Naive B cell (primary cell): ENCODE measurements around the gene PSME3IP1. TPM values are rescaled to one million over a fixed set of nuclear protein-coding genes. Genes with fewer than 3 reads are reported as not detected.
A peak's percentile ranks its signal among the peaks of the same experiment; 100 is the strongest.

Experiments
- ATAC-seq, 2 donors: fragments of 150-1000 bp; cut with Tn5 transposase; 2 replicates each; pipeline ENCODE4 v1.10.0; 2021; ENCODE audit warnings: low read depth in 2 of 2, mild to moderate bottlenecking in 2 of 2, moderate library complexity in 2 of 2
- DNase-seq: peaks from one replicate; pipeline ENCODE4 v3.0.0; 2022
- H3K27ac Mint-ChIP-seq, 6 donors: one replicate each; pipeline ENCODE4 v1.8.0; 2020 to 2022; ENCODE audit warnings: mild to moderate bottlenecking in 6 of 6, mixed read lengths in 6 of 6, moderate library complexity in 5 of 6, inconsistent platforms in 2 of 6
- H3K27me3 Mint-ChIP-seq, 3 donors: one replicate each; pipeline ENCODE4 v1.8.0; 2021 to 2022; ENCODE audit warnings: mixed read lengths in 3 of 3, mild to moderate bottlenecking in 1 of 3
- H3K36me3 Mint-ChIP-seq, 2 donors: one replicate each; pipeline ENCODE4 v1.8.0; 2020 to 2022; ENCODE audit warnings: mixed read lengths in 2 of 2, inconsistent platforms in 1 of 2, mild to moderate bottlenecking in 1 of 2
- H3K4me1 Mint-ChIP-seq, 3 donors: one replicate each; pipeline ENCODE4 v1.8.0; 2020 to 2022; ENCODE audit warnings: mixed read lengths in 3 of 3, inconsistent platforms in 1 of 3, mild to moderate bottlenecking in 1 of 3, moderate library complexity in 1 of 3
- H3K4me3 Mint-ChIP-seq, 8 donors: one replicate each; pipeline ENCODE4 v1.8.0; 2020 to 2022; ENCODE audit warnings: mild to moderate bottlenecking in 8 of 8, mixed read lengths in 8 of 8, moderate library complexity in 8 of 8, inconsistent platforms in 2 of 8
- H3K9me3 Mint-ChIP-seq, 7 donors: one replicate each; pipeline ENCODE4 v1.8.0; 2020 to 2022; ENCODE audit warnings: mixed read lengths in 7 of 7, mild to moderate bottlenecking in 5 of 7, inconsistent platforms in 2 of 7, moderate library complexity in 1 of 7
- polyA plus RNA-seq, 6 donors: library from polyadenylated mRNA; unstranded; fragments of 300-500 nt; fragmentation: Illumina TruSeq; gene quantifications; one replicate each; pipeline ENCODE4 v1.2.3, GENCODE V29; 2021; ENCODE audit warnings: low read depth in 6 of 6

The PSME3IP1 gene
- polyA plus RNA-seq, 6 donors from 2014 or later: 85.1 to 109 (median 93.6) TPM

DNA sequence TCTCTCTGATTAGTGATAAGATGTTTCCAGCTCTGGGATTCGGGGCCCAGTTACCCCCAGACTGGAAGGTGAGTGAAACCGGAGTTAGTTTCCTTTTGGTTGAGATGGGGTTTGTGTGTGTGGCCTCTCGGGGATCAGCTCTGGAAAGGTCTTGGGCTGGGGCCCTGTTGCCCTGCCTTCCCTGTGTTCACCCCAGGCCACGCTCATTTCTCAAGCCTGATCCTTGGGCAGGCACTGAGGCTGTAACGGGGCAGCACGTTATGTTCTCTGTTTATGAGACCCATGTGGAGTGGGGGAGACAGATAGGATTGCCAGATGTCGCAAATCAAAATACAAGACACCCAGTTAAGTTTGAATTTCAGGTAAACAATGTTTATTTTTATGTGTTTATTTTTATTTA, 58.0 kb downstream of the PSME3IP1 start:
- ATAC-seq (no peak), DNase-seq (no peak)
- H3K4me1 Mint-ChIP-seq: peaks cover 22 to 28% (median 23%) of the 10 kb centered on the region in 3 donors
- H3K36me3 Mint-ChIP-seq: no peaks in the 10 kb centered on the region
- H3K27ac Mint-ChIP-seq: peak overlapping the region in 1 of 6 donors; percentile 66
- no peaks in the 10 kb centered on the region for H3K9me3 Mint-ChIP-seq
- H3K27me3 Mint-ChIP-seq: no peaks in the 10 kb centered on the region
- no peak overlapping the region for H3K4me3 Mint-ChIP-seq

DNA sequence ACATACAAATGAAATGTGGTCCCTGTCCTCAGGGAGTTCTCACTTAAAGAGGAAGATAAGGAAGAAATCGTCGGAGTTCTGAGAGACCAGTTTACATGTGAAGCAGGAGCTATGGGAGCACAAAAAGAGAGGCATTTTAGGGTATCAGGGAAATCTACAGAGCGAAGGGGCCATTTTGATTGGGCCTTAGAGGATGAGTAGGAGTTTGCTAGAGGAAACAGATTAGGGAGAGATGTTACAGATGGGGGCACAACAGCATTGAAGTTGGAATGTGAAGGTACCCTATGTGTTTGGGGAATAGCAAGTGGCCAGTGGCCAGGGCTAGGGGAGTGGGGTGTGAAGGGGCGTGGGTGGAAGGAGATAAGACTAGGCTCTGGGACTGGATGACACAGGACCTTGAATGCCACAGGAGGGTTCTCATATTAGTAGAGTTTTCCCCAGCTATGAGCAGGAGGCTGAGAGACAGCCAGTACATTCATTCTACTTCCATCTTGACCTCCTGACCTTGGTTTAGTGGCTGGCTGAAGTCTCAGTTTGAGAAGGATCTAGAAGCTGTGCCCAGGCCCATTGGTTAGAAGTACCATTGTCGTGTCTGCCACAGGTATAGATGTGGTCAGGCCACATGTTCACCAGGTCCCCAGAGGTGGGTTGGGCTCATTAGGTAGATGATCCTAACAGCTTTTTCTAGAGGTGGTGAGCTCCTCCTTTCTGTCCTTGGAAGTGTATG, 58.6 kb downstream of the PSME3IP1 start:
- Mint-ChIP-seq H3K4me1 (peaks cover 22 to 26% (median 23%) of the 10 kb centered on the region in 3 donors), H3K4me3 (no peak overlapping the region)

DNA sequence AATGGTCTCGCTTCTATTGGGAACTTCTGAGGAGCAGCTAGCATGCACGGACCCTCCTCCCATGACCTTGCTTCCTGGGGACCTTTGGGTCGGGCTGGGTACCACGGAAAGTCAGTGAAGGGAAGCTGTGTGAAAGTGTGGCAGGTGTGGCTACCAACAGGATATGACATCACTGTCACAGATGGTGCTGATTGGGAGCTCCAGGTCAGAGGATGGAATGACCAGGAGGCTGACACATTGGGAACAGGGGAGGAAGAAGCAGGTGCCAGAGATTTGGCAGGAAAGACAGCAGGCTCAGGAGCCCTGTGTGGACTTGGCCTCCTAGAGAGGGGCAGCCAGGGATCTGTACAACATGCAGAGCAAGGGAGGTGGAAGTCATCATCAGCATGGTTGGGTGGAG, 59.4 kb downstream of the PSME3IP1 start:
- no peak for DNase-seq
- H3K27ac Mint-ChIP-seq: no peak overlapping the region

More for the DNA sequence above, 58.6 kb downstream of the PSME3IP1 start:
- DNase-seq (no peak), ATAC-seq (no peak)
- H3K36me3 Mint-ChIP-seq: no peaks in the 10 kb centered on the region
- H3K9me3 Mint-ChIP-seq: no peaks in the 10 kb centered on the region
- H3K27me3 Mint-ChIP-seq: no peaks in the 10 kb centered on the region
- H3K27ac Mint-ChIP-seq: peak overlapping the region in 2 of 6 donors; percentile 66

DNA sequence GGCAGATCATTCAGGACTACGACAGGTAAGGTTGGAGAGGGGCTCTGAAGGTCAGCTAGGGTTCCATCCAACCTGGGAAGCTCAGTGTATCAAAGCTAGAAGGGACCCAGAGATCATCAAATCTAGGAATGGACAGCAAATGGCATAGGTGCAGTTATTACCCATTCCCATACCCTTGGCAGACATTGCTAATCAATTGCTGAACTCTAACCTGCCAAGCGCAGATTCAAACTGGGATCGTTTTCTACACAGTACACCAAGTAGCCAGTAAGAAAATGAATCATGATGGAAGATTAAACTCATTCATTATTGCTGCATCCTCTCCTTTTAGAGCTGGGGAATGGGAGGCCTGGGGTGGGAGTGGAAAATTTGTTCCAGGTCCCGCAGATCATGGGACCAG, 59.9 kb downstream of the PSME3IP1 start:
- no peak overlapping the region for H3K4me3 Mint-ChIP-seq
- no peaks in the 10 kb centered on the region for H3K9me3 Mint-ChIP-seq
- DNase-seq (no peak), ATAC-seq (no peak)
- H3K36me3 Mint-ChIP-seq: no peaks in the 10 kb centered on the region
- H3K27ac Mint-ChIP-seq: no peak overlapping the region
- peaks cover 22 to 24% (median 23%) of the 10 kb centered on the region in 3 donors for H3K4me1 Mint-ChIP-seq
- no peaks in the 10 kb centered on the region for H3K27me3 Mint-ChIP-seq

More for the DNA sequence above, 59.4 kb downstream of the PSME3IP1 start:
- Mint-ChIP-seq H3K27me3 (no peaks in the 10 kb centered on the region), H3K36me3 (no peaks in the 10 kb centered on the region), H3K4me1 (peaks cover 22 to 26% (median 23%) of the 10 kb centered on the region in 3 donors), H3K9me3 (no peaks in the 10 kb centered on the region), H3K4me3 (no peak overlapping the region)
- ATAC-seq: no peak

DNA sequence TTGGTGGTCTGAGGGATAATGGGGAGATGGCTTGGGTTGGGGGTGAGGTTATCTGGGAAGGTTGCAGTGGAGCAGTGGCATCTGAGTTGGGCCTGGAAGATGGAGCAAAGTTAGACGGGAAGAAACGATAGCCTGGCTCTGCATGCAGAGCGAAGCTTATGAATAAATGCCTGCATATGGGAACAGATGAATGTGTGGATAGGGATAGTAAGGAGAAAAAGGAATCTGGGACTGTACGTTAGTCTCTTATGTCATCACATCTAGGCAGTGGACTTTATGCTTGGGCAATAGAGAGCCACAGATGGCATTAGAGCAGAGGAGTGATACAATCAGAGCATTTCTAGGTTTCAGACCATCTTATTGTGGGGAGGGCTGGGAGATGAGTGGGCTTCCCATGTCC, 60.5 kb downstream of the PSME3IP1 start:
- Mint-ChIP-seq H3K27me3 (no peaks in the 10 kb centered on the region), H3K9me3 (no peaks in the 10 kb centered on the region), H3K4me1 (peaks cover 19 to 21% (median 20%) of the 10 kb centered on the region in 3 donors), H3K4me3 (no peak overlapping the region), H3K27ac (peak overlapping the region in 1 of 6 donors; percentile 49), H3K36me3 (no peaks in the 10 kb centered on the region)
- ATAC-seq (no peak), DNase-seq (no peak)

DNA sequence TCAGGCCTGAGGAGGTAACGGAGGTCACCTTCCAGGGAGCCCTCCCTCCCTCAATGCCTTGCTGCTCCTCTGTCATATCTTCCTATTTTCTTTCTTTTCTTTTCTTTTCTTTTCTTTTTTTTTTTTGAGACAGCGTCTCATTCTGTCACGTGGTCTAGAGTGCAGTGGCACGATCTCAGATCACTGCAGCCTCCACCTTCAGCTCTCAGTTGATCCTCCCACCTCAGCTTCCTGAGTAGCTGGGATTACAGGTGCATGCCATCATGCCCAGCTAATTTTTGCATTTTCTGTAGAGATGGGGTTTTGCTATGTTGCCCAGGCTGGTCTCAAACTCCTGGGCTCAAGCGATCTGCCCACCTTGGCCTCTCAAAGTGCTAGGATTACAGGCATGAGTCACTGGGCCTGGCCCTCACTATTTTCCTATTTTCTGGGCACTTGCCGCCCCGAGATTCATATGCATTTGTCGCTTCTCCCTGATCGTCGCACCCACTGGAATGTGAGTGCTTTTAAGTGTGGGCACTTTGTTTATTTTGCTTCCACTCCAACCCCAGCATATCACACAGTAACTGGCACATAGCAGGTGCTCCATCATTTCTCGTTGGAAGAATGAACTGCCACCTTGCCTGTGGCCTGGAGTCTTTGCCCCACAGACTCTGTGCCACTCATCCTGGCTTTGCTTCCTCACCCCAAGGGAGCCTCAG, 61.7 kb downstream of the PSME3IP1 start:
- peak overlapping the region in 1 of 8 donors; percentile 52 for H3K4me3 Mint-ChIP-seq
- H3K27me3 Mint-ChIP-seq: no peaks in the 10 kb centered on the region
- no peak for DNase-seq
- H3K9me3 Mint-ChIP-seq: no peaks in the 10 kb centered on the region
- ATAC-seq: no peak
- H3K4me1 Mint-ChIP-seq: peaks cover 20 to 25% (median 21%) of the 10 kb centered on the region in 3 donors
- H3K27ac Mint-ChIP-seq: no peak overlapping the region
- H3K36me3 Mint-ChIP-seq: no peaks in the 10 kb centered on the region

DNA sequence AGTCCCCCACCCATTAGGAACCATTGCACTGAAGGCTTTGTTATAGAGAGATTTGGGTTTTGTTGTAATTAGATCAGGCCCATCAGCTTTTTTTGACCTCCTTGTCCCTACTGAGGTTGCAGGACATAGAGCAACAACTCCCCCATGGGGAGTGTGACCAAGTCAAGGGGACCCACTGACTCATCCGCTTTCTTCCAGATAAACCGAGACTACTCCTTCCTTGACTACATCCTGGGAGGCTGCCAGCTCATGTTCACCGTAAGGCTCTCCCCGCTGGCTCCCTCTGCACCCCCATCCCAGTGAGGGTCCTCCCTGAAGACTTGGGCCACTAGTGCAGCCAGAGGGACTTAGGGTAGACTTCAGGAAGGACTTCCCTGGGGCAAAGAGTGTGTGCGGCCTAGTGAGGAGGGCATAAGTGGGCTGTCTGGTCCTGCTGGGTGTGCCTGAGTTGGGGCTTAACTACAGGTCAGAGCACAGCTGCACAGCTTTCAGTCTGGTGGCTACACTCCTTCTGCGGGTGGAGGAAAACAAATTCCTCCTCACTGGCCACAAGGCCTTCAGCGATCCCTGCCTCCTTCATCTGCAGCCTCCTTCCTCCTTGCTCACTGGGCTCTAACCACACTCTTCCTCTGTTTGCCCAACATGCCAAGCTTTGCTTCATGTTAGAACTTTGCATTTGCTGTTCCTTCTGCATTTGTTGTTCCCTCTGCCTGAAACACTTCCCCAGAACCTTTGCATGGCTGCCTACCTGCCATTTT, 62.4 kb downstream of the PSME3IP1 start:
- Mint-ChIP-seq H3K4me1 (peaks cover 14 to 19% (median 17%) of the 10 kb centered on the region in 3 donors), H3K36me3 (no peaks in the 10 kb centered on the region), H3K4me3 (no peak overlapping the region), H3K9me3 (no peaks in the 10 kb centered on the region), H3K27ac (no peak overlapping the region), H3K27me3 (no peaks in the 10 kb centered on the region)
- ATAC-seq: no peak
- DNase-seq: no peak

DNA sequence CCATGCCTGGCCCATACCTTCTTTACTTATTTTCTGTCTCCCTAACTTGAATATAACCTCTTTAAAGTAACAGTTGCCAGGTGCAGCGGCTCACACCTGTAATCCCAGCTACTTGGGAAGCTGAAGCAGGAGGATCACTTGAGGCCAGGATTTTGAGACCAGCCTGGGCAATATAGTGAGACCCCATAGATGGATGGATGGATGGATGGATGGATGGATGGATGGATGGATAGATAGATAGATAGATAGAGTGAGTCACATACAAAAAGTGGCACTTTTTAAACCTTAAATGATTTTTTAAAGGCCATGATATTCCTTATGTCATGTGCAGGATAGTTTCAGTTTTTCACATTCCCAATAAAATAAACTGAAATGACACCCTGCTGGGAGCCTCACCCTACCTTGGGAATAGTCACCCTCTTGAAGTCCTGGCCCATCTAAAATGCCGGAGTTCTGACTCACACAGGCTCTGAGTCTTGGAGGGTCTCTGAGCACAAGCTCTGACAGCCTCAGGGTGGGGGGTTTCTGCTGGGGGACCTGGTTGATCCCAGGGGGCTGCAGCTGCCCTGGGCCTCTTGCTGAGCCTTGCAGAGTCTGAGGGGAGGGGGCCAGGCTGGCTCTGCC, 67.3 kb downstream of the PSME3IP1 start:
- Mint-ChIP-seq H3K9me3 (no peaks in the 10 kb centered on the region), H3K27ac (peak overlapping the region in 2 of 6 donors; percentile 42 to 61), H3K36me3 (no peaks in the 10 kb centered on the region), H3K4me3 (no peak overlapping the region), H3K27me3 (no peaks in the 10 kb centered on the region), H3K4me1 (peaks cover 6 to 13% (median 12%) of the 10 kb centered on the region in 3 donors)
- ATAC-seq (no peak), DNase-seq (no peak)

DNA sequence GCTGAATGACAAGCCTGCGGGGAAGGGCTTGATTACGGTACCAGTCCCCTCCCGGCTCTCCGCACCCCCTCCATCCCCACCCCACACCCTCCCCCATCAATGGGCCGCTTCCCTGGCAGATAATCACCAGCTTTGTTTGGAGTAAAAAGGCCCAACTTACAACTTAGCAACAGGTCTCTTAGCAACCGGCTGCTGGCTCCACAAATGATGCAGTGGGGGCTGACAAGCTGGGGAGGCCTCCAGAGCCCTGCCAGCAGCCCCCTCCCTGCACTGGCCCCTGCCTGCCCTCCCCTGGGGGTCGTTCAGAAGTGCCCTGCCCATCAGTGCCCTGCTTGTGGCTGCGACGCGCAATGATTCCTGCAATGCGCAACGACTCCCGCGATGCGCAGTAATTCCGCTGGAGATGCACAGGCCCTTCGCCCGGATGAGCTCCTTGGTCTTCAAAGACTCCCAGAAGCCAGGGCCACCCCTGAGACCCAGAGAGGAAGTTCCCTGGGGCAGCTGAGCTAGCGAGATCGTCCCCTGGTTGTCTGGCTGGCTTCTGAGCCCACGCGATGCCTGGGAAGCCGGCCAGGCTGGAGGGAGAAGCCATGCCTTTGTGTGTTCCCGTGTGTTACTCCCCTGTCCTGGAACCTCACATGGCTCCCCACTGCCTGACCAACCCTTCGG, 70.2 kb downstream of the PSME3IP1 start:
- H3K9me3 Mint-ChIP-seq: no peaks in the 10 kb centered on the region
- H3K36me3 Mint-ChIP-seq: no peaks in the 10 kb centered on the region
- no peak overlapping the region for H3K27ac Mint-ChIP-seq
- H3K27me3 Mint-ChIP-seq: no peaks in the 10 kb centered on the region
- ATAC-seq (no peak), DNase-seq (no peak)
- H3K4me1 Mint-ChIP-seq: peaks cover 6 to 9% (median 9%) of the 10 kb centered on the region in 3 donors
- H3K4me3 Mint-ChIP-seq: no peak overlapping the region

DNA sequence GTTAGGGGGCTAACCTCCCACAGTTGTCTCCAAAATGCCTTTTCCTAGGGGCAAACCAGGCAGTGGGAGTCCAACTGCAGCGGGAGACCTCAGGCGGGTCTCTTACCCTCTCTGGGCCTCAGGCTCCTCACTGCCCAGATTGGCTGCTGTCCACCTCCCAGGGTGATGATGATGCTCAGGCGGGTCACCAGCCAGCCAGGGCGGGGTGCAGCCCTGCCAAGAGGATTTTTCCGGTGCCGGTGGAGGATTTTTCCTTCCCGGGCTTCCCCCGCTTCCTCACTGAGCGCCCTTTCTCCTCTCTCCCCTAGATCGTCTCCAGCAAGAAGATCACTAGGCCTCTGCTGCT, 70.7 kb downstream of the PSME3IP1 start:
- DNase-seq (no peak), ATAC-seq (no peak)
- Mint-ChIP-seq H3K27ac (no peak overlapping the region), H3K9me3 (no peaks in the 10 kb centered on the region), H3K36me3 (no peaks in the 10 kb centered on the region), H3K27me3 (no peaks in the 10 kb centered on the region), H3K4me1 (peaks cover 6 to 9% (median 8%) of the 10 kb centered on the region in 3 donors), H3K4me3 (no peak overlapping the region)

DNA sequence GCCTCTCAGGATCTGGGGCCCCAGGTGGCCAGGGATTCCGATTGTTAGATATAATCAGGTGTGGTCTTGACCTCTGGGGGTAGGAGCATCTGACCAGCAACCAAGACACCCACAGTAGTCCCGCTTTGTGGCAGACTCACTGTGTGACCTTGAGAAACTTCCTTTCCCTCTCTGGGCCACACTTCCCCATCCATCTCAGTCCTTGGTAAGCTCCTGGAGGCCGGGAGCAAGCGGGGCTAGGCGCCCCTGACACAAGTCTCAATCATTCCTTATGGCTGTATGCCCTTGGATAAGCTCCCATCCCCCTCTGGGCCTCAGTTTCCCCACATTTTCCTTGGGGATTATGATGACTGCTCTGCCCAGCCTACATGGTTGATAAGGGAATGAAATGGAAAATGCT, 72.2 kb downstream of the PSME3IP1 start:
- ATAC-seq: no peak
- no peaks in the 10 kb centered on the region for H3K27me3 Mint-ChIP-seq
- no peaks in the 10 kb centered on the region for H3K36me3 Mint-ChIP-seq
- no peaks in the 10 kb centered on the region for H3K9me3 Mint-ChIP-seq
- no peak for DNase-seq
- peaks cover 0 to 1% (median 0%) of the 10 kb centered on the region in 3 donors for H3K4me1 Mint-ChIP-seq
- H3K27ac Mint-ChIP-seq: no peak overlapping the region
- peak overlapping the region in 1 of 8 donors; percentile 29 for H3K4me3 Mint-ChIP-seq

DNA sequence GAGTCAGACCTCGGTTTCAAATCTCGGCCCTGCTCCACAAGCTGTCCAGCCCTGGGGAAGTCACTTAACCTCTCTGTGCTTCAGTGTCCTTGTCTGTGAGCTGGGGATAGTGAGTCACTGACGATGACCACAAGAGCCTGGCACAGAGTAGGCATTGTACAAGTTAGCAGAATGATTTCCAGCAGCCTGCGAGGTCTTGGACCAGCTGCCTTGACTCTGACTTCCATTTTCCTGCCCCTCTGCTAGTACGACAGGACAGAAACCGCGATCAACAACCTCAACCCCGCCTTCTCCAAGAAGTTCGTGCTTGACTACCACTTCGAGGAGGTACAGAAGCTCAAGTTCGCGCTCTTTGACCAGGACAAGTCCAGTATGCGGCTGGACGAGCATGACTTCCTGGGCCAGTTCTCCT, 72.8 kb downstream of the PSME3IP1 start:
- Mint-ChIP-seq H3K9me3 (no peaks in the 10 kb centered on the region), H3K27ac (peak overlapping the region in 1 of 6 donors; percentile 38), H3K4me1 (peaks cover 0 to under 1% (median 0%) of the 10 kb centered on the region in 3 donors), H3K36me3 (no peaks in the 10 kb centered on the region), H3K27me3 (no peaks in the 10 kb centered on the region), H3K4me3 (no peak overlapping the region)
- ATAC-seq (no peak), DNase-seq (no peak)
